Lung (tissue), 12 donors: ENCODE results near the gene C3orf52. TPM values are rescaled to one million over a fixed set of nuclear protein-coding genes. Genes with fewer than 3 reads are reported as not detected.

Source experiments
- ATAC-seq: fragments of 200-7000 bp; cut with Tn5 transposase; one replicate; pipeline ENCODE4 v1.9.1; 2020; ENCODE audit warnings: moderate number of reproducible peaks; ENCODE audit not compliant: insufficient read depth, low FRiP score
- DNase-seq, 3 donors: peaks; one replicate each; pipeline ENCODE4 v3.0.0-alpha.2; 2013 to 2017
- H3K27ac ChIP-seq, 2 donors: one replicate each; pipeline ENCODE4 v1.5.1; 2013; ENCODE audit warnings: mild to moderate bottlenecking in 2 of 2, moderate library complexity in 2 of 2, control low read depth in 1 of 2, inconsistent platforms in 1 of 2, low read depth in 1 of 2, low read length in 1 of 2
- H3K27me3 ChIP-seq, 3 donors: one replicate each; pipeline ENCODE4 v1.5.1; 2013; ENCODE audit warnings: low read length in 2 of 3; ENCODE audit not compliant: control insufficient read depth in 3 of 3, insufficient read depth in 3 of 3
- H3K36me3 ChIP-seq, 4 donors: one replicate each; pipeline ENCODE4 v1.5.1; 2013; ENCODE audit warnings: low read length in 4 of 4, mild to moderate bottlenecking in 1 of 4, moderate library complexity in 1 of 4; ENCODE audit not compliant: control insufficient read depth in 4 of 4, insufficient read depth in 4 of 4
- H3K4me1 ChIP-seq, 5 donors: one replicate each; pipeline ENCODE4 v1.5.1; 2013; ENCODE audit warnings: low read length in 5 of 5, mild to moderate bottlenecking in 2 of 5, moderate library complexity in 1 of 5; ENCODE audit not compliant: control insufficient read depth in 5 of 5, insufficient read depth in 5 of 5
- H3K4me3 ChIP-seq: one replicate; pipeline ENCODE4 v1.5.1; 2013; ENCODE audit warnings: mild to moderate bottlenecking, control low read depth, moderate library complexity
- H3K9ac ChIP-seq, 2 donors: one replicate each; pipeline ENCODE4 v1.5.1; 2013; ENCODE audit warnings: low read length in 2 of 2, control low read depth in 1 of 2; ENCODE audit not compliant: insufficient read depth in 1 of 2
- H3K9me3 ChIP-seq, 4 donors: one replicate each; pipeline ENCODE4 v1.5.1; 2013; ENCODE audit warnings: low read length in 3 of 4, mild to moderate bottlenecking in 1 of 4, moderate library complexity in 1 of 4; ENCODE audit not compliant: control insufficient read depth in 4 of 4, insufficient read depth in 3 of 4
- WGBS, 2 donors: extraction: QIAGEN DNeasy Blood & Tissue Kit; methylation state at CpG; one replicate each; pipeline ENCODE4 v1.1.7; 2013; 5-methylcytosine and 5-hydroxymethylcytosine counted together
- polyA plus RNA-seq, 2 donors: library from polyadenylated mRNA; stranded (reverse); fragments of 200-250 nt; gene quantifications; one replicate each; pipeline ENCODE4 v1.2.1, GENCODE V29; 2013
- total RNA-seq, 2 donors: library from RNA; depleted of rRNA in 1 of 2; stranded (reverse); fragments of >200 nt in 1 of 2; gene quantifications; one replicate each; pipeline ENCODE4 v1.2.1, GENCODE V29; 2014 to 2021
- TF ChIP-seq, protein P1 (sequence below): IDR thresholded peaks from 2 replicates; pipeline ENCODE4 v1.5.1; 2012; ENCODE audit warnings: mild to moderate bottlenecking; ENCODE audit errors: control extremely low read depth, extremely low read depth
- donor health status: control.
- donor health status: control.
- donor health status: Bipolar disorder and iron deficiency.
- donor health status: healthy.
- donor health status: DM: yes; HTN: yes; CAD: no.

Gene C3orf52
- total and polyA plus RNA-seq, 4 donors, result 6.5 to 22.4 (median 14.5) TPM

DNA sequence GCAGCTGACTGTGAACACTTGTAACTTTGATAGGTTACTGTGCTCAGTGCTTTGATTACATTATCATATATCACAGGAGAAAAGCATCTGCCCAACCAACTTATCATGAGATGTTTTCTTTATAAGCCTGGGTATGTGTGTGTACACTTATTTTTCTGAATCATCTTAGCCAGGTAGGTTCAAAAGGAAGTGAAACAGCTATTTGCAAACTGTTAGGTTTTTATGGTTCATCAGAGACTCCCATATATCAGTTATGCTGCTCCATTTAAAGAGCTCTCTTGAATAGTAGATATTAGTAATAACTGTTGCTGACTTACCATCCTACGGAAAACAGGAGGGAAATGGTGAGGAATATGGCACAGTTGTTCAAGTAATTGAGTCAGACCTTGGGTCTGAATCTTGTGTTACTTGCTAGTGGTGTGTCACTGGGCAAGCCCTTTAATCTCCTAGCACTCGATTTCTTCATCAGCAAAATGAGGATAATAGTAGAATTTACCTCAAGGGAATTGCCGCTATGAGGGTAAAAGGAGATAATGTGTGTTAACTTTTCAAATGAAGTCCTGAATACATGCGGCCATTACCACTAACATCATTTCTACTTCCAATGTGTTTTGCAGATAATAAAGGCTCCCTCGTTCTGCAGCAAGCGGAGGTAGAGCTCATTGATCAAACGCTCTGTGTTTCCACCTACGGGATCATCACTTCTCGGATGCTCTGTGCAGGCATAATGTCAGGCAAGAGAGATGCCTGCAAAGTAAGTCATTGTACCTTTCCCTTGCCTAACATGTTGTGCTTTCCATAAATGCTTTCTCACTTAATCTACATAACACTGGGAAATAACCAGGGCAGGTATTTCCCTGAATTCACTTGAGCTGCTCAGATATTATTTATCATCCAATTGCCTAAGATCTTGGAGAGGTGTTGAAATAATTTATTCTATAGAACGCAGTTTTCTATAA lies 7.8 kb upstream of the C3orf52 start:
- DNase-seq (no peak), ATAC-seq (no peak)
- 84 to 87% methylated on average over 10 of the region's 10 CpGs for WGBS, 2 donors
- Histone ChIP-seq H3K9me3 (no peaks in the 10 kb centered on the region), H3K27me3 (peaks cover 0 to 8% (median 0%) of the 10 kb centered on the region in 3 donors), H3K27ac (no peak overlapping the region), H3K4me3 (no peak overlapping the region), H3K9ac (no peak overlapping the region), H3K4me1 (peaks cover 0 to 2% (median 0%) of the 10 kb centered on the region in 5 donors), H3K36me3 (no peaks in the 10 kb centered on the region)
- TF ChIP-seq, protein P1, sequence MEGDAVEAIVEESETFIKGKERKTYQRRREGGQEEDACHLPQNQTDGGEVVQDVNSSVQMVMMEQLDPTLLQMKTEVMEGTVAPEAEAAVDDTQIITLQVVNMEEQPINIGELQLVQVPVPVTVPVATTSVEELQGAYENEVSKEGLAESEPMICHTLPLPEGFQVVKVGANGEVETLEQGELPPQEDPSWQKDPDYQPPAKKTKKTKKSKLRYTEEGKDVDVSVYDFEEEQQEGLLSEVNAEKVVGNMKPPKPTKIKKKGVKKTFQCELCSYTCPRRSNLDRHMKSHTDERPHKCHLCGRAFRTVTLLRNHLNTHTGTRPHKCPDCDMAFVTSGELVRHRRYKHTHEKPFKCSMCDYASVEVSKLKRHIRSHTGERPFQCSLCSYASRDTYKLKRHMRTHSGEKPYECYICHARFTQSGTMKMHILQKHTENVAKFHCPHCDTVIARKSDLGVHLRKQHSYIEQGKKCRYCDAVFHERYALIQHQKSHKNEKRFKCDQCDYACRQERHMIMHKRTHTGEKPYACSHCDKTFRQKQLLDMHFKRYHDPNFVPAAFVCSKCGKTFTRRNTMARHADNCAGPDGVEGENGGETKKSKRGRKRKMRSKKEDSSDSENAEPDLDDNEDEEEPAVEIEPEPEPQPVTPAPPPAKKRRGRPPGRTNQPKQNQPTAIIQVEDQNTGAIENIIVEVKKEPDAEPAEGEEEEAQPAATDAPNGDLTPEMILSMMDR, result no peak

- peak overlapping the region in 1 of 2 donors; percentile 57 for H3K27ac ChIP-seq
- no peak overlapping the region for H3K4me3 ChIP-seq
- H3K9ac ChIP-seq, result no peak overlapping the region
- H3K9me3 ChIP-seq, result no peaks in the 10 kb centered on the region
- no peaks in the 10 kb centered on the region for H3K36me3 ChIP-seq
- no peak for DNase-seq
- ATAC-seq, result no peak
- TF ChIP-seq, protein P1, result no peak
- 60 to 70% methylated on average over 4 of the region's 4 CpGs for WGBS, 2 donors
- peaks cover 0 to 11% (median 0%) of the 10 kb centered on the region in 3 donors for H3K27me3 ChIP-seq
- H3K4me1 ChIP-seq, result peaks cover 0 to 13% (median 3%) of the 10 kb centered on the region in 5 donors
Observed at GRCh38 chr3:112083239-112083638, 3.0 kb upstream of the C3orf52 start.

DNA sequence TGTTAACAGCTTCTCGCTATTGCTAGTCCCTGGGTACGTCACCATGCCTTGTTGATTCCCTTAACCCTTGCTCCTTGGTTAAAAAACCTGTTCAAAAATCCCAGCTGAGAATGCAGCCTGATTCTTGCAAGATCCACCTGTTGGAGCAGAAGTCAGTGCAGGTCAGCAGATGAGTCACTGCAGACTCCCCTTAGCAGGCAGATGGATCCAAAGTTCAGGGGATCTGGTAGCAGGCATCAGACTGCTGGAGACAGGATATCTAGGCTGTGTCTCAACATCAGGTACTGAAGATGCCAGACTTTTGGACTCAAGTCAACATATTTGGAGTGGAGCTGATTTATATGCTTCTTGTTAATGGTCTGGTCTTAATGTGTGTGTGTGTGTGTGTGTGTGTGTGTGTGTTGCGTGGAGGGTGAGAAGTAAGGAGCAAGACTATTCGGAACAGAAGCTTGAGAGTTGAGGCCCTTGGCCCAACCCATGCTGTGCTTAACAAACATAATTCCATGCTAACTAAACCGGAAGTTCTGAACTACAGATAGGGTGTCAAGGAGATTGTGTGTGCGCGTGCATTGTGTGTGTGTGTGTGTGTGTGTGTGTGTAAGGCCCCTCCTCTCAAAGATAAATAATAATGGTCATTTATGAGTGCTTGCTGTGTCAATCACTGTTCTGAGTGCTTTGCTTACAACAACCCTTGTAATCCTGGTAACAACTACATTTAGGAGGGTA lies 1.0 kb upstream of the C3orf52 start:
- 77 to 93% methylated on average over 7 of the region's 7 CpGs for whole genome bisulfite sequencing, 2 donors
- peak overlapping the region in 1 of 2 donors; percentile 12 for H3K27ac ChIP-seq
- no peaks in the 10 kb centered on the region for H3K36me3 ChIP-seq
- peaks cover 0 to 11% (median 0%) of the 10 kb centered on the region in 3 donors for H3K27me3 ChIP-seq
- ATAC-seq (no peak), DNase-seq (peak in 1 of 3 donors; percentile 6)
- H3K9ac ChIP-seq, result no peak overlapping the region
- no peak overlapping the region for H3K4me3 ChIP-seq
- H3K9me3 ChIP-seq, result no peaks in the 10 kb centered on the region
- H3K4me1 ChIP-seq, result peaks cover 0 to 13% (median 3%) of the 10 kb centered on the region in 5 donors
- TF ChIP-seq, protein P1, result no peak
